Measurements from ENCODE around the gene PGM2L1.

The PGM2L1 gene

GRCh38 chr11:74398244-74399159 is at the start of gene PGM2L1:
Gene PGM2L1 (minus strand): TSS chr11:74398433. CDS start chr11:74398161, 272 bp downstream.
- TF ChIP-seq GATA3 (IDR thresholded peaks at IDR 0.05; ENCODE audit: low read depth, low read length): no peak

- TF ChIP-seq GATA3 (IDR thresholded peaks at IDR 0.05; ENCODE audit: low read depth, low read length) (no peak), GATA2 (IDR thresholded peaks at IDR 0.05; ENCODE audit: low read depth, low read length) (no peak)
These were observed 49.5 kb upstream of the PGM2L1 start for GRCh38 chr11:74447720-74448119.

- TF ChIP-seq GATA3 (IDR thresholded peaks at IDR 0.05; ENCODE audit: low read depth, low read length) (no peak), GATA2 (IDR thresholded peaks at IDR 0.05; ENCODE audit: low read depth, low read length) (peak; percentile 32; the same call in 1 of the 2 replicates)
These were observed 48.3 kb upstream of the PGM2L1 start for GRCh38 chr11:74446532-74446938.

- no peak for TF ChIP-seq GATA3 (IDR thresholded peaks at IDR 0.05; ENCODE audit: low read depth, low read length)
- no peak for TF ChIP-seq GATA2 (IDR thresholded peaks at IDR 0.05; ENCODE audit: low read depth, low read length)
These were observed 46.1 kb upstream of the PGM2L1 start for GRCh38 chr11:74444173-74444826.

- TF ChIP-seq GATA2 (IDR thresholded peaks at IDR 0.05; ENCODE audit: low read depth, low read length) (no peak), GATA3 (IDR thresholded peaks at IDR 0.05; ENCODE audit: low read depth, low read length) (no peak)
These were observed 45.0 kb upstream of the PGM2L1 start for GRCh38 chr11:74443071-74443864.

- TF ChIP-seq GATA2 (IDR thresholded peaks at IDR 0.05; ENCODE audit: low read depth, low read length): no peak
- no peak for TF ChIP-seq GATA3 (IDR thresholded peaks at IDR 0.05; ENCODE audit: low read depth, low read length)
These were observed 44.4 kb upstream of the PGM2L1 start for GRCh38 chr11:74442636-74443035.

- TF ChIP-seq GATA2 (IDR thresholded peaks at IDR 0.05; ENCODE audit: low read depth, low read length) (no peak), GATA3 (IDR thresholded peaks at IDR 0.05; ENCODE audit: low read depth, low read length) (no peak)
These were observed 40.4 kb upstream of the PGM2L1 start for GRCh38 chr11:74438681-74439080.

GRCh38 chr11:74437441-74438042 is 39.3 kb upstream of the PGM2L1 start:
- TF ChIP-seq GATA2 (IDR thresholded peaks at IDR 0.05; ENCODE audit: low read depth, low read length) (no peak), GATA3 (IDR thresholded peaks at IDR 0.05; ENCODE audit: low read depth, low read length) (no peak)

- TF ChIP-seq GATA2 (IDR thresholded peaks at IDR 0.05; ENCODE audit: low read depth, low read length) (no peak), GATA3 (IDR thresholded peaks at IDR 0.05; ENCODE audit: low read depth, low read length) (no peak)
These were observed 36.3 kb upstream of the PGM2L1 start for GRCh38 chr11:74434528-74434927.

- TF ChIP-seq GATA3 (IDR thresholded peaks at IDR 0.05; ENCODE audit: low read depth, low read length) (no peak), GATA2 (IDR thresholded peaks at IDR 0.05; ENCODE audit: low read depth, low read length) (no peak)
These were observed 31.0 kb upstream of the PGM2L1 start for GRCh38 chr11:74429205-74429604.

- TF ChIP-seq GATA2 (IDR thresholded peaks at IDR 0.05; ENCODE audit: low read depth, low read length): no peak
- no peak for TF ChIP-seq GATA3 (IDR thresholded peaks at IDR 0.05; ENCODE audit: low read depth, low read length)
These were observed 29.2 kb upstream of the PGM2L1 start for GRCh38 chr11:74427384-74427886.

GRCh38 chr11:74425100-74425499 is 26.9 kb upstream of the PGM2L1 start:
- TF ChIP-seq GATA3 (IDR thresholded peaks at IDR 0.05; ENCODE audit: low read depth, low read length): no peak
- no peak for TF ChIP-seq GATA2 (IDR thresholded peaks at IDR 0.05; ENCODE audit: low read depth, low read length)

GRCh38 chr11:74418509-74418895 is 20.3 kb upstream of the PGM2L1 start:
- TF ChIP-seq GATA2 (IDR thresholded peaks at IDR 0.05; ENCODE audit: low read depth, low read length) (no peak), GATA3 (IDR thresholded peaks at IDR 0.05; ENCODE audit: low read depth, low read length) (no peak)

Measured in SH-SY5Y (cell line).